PFSK-1 (cell line): ENCODE data around the gene JAK1.

Source experiments
- FOXP2 ChIP-seq: optimal IDR thresholded peaks from 2 replicates; pipeline ENCODE3; 2011; ENCODE audit warnings: borderline replicate concordance, control low read depth, inconsistent platforms; ENCODE audit not compliant: insufficient read depth; ENCODE audit errors: extremely low read length, extremely low read depth
- POLR2AphosphoS5 ChIP-seq: IDR thresholded peaks from 2 replicates; pipeline ENCODE4 v1.6.1; 2012; ENCODE audit warnings: low read depth, mild to moderate bottlenecking, control low read depth, low read length, moderate library complexity
- SIN3A ChIP-seq: IDR thresholded peaks from 2 replicates; pipeline ENCODE4 v1.6.1; 2012; ENCODE audit warnings: mild to moderate bottlenecking, low read length, moderate library complexity, borderline replicate concordance; ENCODE audit not compliant: insufficient read depth
- TAF1 ChIP-seq: IDR thresholded peaks from 2 replicates; pipeline ENCODE4 v1.6.1; 2012; ENCODE audit warnings: low read length, control low read depth, borderline replicate concordance; ENCODE audit not compliant: insufficient read depth
- TF ChIP-seq, protein P1 (sequence below), 2 experiments: IDR thresholded peaks; 2 replicates each; pipeline versions ENCODE4 v1.6.1 to v1.8.0; 2011 to 2012; ENCODE audit warnings: low read depth in 2 of 2, low read length in 2 of 2, control low read depth in 1 of 2, inconsistent platforms in 1 of 2, mild to moderate bottlenecking in 1 of 2, moderate library complexity in 1 of 2; ENCODE audit not compliant: insufficient read depth in 1 of 2

Gene JAK1

DNA sequence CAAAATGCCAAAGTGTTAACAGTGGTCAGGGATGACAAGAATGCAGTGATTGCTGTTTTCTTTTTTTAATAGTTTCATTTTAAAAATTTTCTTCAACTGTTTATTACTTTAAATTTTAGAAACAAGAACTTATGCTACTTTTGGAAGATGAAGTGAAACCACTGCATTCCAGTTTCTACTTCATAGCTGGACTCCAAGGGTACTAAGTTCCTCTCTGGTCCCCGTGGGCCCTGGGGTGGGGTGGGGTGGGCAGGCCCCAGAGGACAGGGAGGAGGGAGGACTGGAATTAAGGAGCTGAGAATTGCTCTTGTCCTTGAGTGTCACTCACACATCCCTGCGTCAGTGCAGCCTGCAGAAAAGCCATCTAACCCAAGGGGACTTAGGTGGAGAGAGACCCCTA, 124.1 kb downstream of the JAK1 start:
- no peak for TF ChIP-seq FOXP2
- no peak for TF ChIP-seq POLR2AphosphoS5
- TF ChIP-seq, protein P1, sequence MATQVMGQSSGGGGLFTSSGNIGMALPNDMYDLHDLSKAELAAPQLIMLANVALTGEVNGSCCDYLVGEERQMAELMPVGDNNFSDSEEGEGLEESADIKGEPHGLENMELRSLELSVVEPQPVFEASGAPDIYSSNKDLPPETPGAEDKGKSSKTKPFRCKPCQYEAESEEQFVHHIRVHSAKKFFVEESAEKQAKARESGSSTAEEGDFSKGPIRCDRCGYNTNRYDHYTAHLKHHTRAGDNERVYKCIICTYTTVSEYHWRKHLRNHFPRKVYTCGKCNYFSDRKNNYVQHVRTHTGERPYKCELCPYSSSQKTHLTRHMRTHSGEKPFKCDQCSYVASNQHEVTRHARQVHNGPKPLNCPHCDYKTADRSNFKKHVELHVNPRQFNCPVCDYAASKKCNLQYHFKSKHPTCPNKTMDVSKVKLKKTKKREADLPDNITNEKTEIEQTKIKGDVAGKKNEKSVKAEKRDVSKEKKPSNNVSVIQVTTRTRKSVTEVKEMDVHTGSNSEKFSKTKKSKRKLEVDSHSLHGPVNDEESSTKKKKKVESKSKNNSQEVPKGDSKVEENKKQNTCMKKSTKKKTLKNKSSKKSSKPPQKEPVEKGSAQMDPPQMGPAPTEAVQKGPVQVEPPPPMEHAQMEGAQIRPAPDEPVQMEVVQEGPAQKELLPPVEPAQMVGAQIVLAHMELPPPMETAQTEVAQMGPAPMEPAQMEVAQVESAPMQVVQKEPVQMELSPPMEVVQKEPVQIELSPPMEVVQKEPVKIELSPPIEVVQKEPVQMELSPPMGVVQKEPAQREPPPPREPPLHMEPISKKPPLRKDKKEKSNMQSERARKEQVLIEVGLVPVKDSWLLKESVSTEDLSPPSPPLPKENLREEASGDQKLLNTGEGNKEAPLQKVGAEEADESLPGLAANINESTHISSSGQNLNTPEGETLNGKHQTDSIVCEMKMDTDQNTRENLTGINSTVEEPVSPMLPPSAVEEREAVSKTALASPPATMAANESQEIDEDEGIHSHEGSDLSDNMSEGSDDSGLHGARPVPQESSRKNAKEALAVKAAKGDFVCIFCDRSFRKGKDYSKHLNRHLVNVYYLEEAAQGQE (IDR thresholded peaks at IDR 0.05; ENCODE audit: insufficient read depth in 1 of 2, low read depth in 2 of 2, low read length in 2 of 2) = no peak
- TF ChIP-seq SIN3A = no peak
- TF ChIP-seq TAF1 = no peak

DNA sequence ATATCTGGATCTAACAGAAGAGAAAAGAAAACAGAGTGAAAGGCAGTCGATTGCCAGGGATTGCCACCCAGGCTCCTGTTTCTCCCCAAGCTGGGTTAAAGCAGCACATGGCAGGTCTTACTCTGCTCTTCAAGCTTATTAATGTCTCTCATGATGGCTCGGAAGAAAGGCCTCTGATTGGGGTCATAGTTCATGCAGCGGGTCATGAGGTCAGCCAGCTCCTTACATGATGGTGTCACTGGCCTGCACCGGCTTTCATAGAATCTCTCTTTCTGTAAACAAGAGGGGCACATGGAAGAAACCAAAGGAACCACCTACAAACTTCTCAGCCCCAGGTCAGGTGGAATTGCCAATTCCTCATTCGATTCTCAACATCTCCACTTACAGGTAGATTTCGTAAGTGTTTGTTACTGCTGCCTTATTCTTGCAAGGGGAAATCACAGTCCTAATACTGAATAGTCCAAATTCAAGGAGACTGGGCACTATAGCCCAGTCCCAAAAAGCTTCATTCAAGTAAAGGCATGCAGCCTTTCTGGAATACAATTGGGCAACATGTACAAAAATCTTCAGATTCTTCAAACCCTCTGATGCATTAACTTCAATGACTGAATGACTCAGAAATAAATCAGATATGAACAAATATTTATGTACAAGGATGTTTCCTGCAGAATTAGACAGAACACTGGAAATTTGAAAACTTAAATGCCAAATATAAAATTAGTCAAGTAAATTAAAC, 124.9 kb downstream of the JAK1 start:
- TF ChIP-seq POLR2AphosphoS5 (no peak), SIN3A (no peak), FOXP2 (no peak), TAF1 (no peak)
- TF ChIP-seq, protein P1 (IDR thresholded peaks at IDR 0.05; ENCODE audit: insufficient read depth in 1 of 2, low read depth in 2 of 2, low read length in 2 of 2) = no peak

DNA sequence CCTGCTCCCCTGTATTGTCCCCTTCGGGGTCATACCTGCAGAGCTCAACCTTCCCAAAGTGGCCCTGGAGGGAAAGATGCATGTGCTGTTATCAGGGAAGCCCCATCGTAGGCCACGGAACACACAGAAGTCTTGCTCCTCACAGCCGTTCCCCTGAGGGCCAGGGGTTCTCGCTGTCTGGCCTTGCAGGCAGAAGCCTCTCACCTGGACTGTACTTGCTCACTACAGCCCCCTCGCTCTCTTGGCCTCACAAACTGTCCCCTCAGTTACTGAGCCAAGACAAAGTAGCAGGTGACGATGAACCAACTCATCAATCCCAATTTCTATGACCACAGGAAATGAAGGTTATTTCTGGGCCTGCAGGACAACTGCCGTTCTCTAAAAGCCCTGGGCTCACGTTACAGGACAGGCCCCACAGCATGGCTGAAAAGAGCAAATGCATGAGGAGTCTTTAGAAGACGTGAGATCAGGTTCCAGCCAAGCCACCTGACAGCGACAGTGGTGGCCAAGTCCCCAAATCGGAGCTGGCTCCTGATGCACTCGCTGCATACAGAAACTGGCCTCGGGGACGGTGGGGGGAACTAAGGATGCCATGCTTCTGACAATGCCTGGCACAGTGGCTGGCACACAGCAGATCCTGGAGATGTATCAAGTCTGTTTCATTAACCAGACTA, 126.5 kb downstream of the JAK1 start:
- TF ChIP-seq POLR2AphosphoS5 (no peak), FOXP2 (no peak), SIN3A (no peak), TAF1 (no peak)
- TF ChIP-seq, protein P1 (IDR thresholded peaks at IDR 0.05; ENCODE audit: insufficient read depth in 1 of 2, low read depth in 2 of 2, low read length in 2 of 2) = no peak

DNA sequence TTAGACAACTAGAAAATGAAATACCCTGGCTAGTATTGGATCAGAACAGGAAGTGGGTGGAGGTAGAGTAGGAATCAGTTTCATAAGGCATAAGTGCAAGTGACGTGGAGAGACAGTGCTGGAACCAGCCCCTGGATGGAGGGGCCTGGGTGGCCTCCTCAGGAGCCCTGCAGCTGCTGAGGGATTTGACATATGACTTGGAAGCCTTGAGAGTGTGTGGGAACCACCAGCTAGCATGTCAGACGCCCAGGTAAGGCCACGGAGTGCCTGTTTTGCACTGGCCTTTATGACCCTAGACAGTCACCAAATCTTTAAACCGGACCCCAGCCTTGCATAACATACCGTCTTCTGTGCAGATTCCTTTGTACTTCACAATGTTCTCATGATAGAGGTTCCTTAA, 127.1 kb downstream of the JAK1 start:
- TF ChIP-seq POLR2AphosphoS5 = no peak
- TF ChIP-seq, protein P1 (IDR thresholded peaks at IDR 0.05; ENCODE audit: insufficient read depth in 1 of 2, low read depth in 2 of 2, low read length in 2 of 2) = no peak
- no peak for TF ChIP-seq TAF1
- TF ChIP-seq FOXP2 = no peak
- TF ChIP-seq SIN3A = no peak
